K562 (cell line): Measurements from ENCODE around the gene MON1A. TPM values are rescaled to one million over a fixed set of nuclear protein-coding genes. Genes with fewer than 3 reads are reported as not detected.

ENCODE experiments used
- EP400 ChIP-seq: fragments of 450-650 bp; IDR thresholded peaks from 2 replicates; pipeline ENCODE4 v1.6.1; 2017; ENCODE audit warnings: antibody characterized with exemption, mild to moderate bottlenecking, moderate library complexity
- HNRNPLL ChIP-seq: fragments of 200-400 bp; formaldehyde crosslinking; IDR thresholded peaks from 2 replicates; pipeline ENCODE4 v1.6.1; 2017; ENCODE audit warnings: low read length, low read depth, mild to moderate bottlenecking; ENCODE audit not compliant: poor library complexity, severe bottlenecking
- KDM4B ChIP-seq, 2 experiments: fragments of 450-650 bp in 1 of 2; sonication (generic) in 1 of 2; IDR thresholded peaks; 2 replicates each; pipeline ENCODE4 v1.6.1; 2016 to 2017; ENCODE audit warnings: borderline replicate concordance in 2 of 2, antibody characterized with exemption in 1 of 2, low read depth in 1 of 2, mild to moderate bottlenecking in 1 of 2
- MGA ChIP-seq: fragments of 450-650 bp; IDR thresholded peaks from 2 replicates; pipeline ENCODE4 v1.6.1; 2016; ENCODE audit warnings: mild to moderate bottlenecking, moderate library complexity
- NCOA1 ChIP-seq: fragments of 450-650 bp; IDR thresholded peaks from 2 replicates; pipeline ENCODE4 v1.6.1; 2016; ENCODE audit warnings: low read depth
- POLR2A ChIP-seq: fragments of 450-650 bp; conservative IDR thresholded peaks from 2 replicates; pipeline ENCODE4 v1.6.1; 2016
- POLR3G ChIP-seq: IDR thresholded peaks from 2 replicates; pipeline ENCODE4 v1.6.1; 2011; ENCODE audit not compliant: insufficient read length, insufficient replicate concordance; ENCODE audit errors: extremely low read depth
- PREB ChIP-seq: sonication (generic); formaldehyde crosslinking; IDR thresholded peaks from 2 replicates; pipeline ENCODE4 v1.8.1; 2023; ENCODE audit warnings: mild to moderate bottlenecking, missing genetic modification reagents
- RB1 ChIP-seq: fragments of 450-650 bp; IDR thresholded peaks from 2 replicates; pipeline ENCODE4 v1.6.1; 2017; ENCODE audit warnings: low read depth, mild to moderate bottlenecking
- SETDB1 ChIP-seq: IDR thresholded peaks from one replicate; pipeline ENCODE4 v1.6.1; 2012; ENCODE audit warnings: low read length, control low read depth, inconsistent platforms
- SMARCE1 ChIP-seq: fragments of 450-650 bp; IDR thresholded peaks from 2 replicates; pipeline ENCODE4 v1.7.1; 2016; ENCODE audit warnings: mild to moderate bottlenecking
- TEAD1 ChIP-seq, 2 experiments: fragments of 450-650 bp in 1 of 2; sonication (generic) in 1 of 2; formaldehyde crosslinking; IDR thresholded peaks; 2 replicates each; pipeline versions ENCODE4 v1.4.0 to v1.8.0; 2020 to 2022; ENCODE audit warnings: mild to moderate bottlenecking in 2 of 2, missing genetic modification reagents in 1 of 2
- polyA plus RNA-seq, 8 experiments: library from polyadenylated mRNA; depleted of rRNA in 4 of 8; stranded (reverse) in 5 of 8; unstranded in 3 of 8; fragments of >200 nt; fragmentation: Nextera tagmentation in 2 of 8; fragmentation: Illumina TruSeq in 1 of 8; extraction: Ambion mirVana in 2 of 8; extraction: Trizol in 1 of 8; gene quantifications; 2 replicates each; pipeline versions ENCODE4 v1.2.1 to v1.2.3, GENCODE V29; 2011 to 2014; ENCODE audit warnings: inconsistent platforms in 1 of 8, missing spikeins in 1 of 8
- total RNA-seq, 7 experiments: library from RNA; depleted of rRNA in 6 of 7; stranded (reverse); fragments of >200 nt in 6 of 7; fragmentation: Illumina TruSeq in 2 of 7; extraction: Trizol in 2 of 7; gene quantifications; 2 replicates each; pipeline versions ENCODE4 v1.2.1 to v1.2.3, GENCODE V29; 2011 to 2021; ENCODE audit warnings: low replicate concordance in 1 of 7

Gene MON1A
- total and polyA plus RNA-seq, 9 of the 15 experiments (the other 6 are each of a cell fraction or from before 2014, with no cell fraction given) = 1.1 to 13.8 (median 6.8) TPM

- TF ChIP-seq MGA (peak; percentile 63), PREB (CRISPR knock-in tag) (0 out of 2 replicates have a peak, but pooled peaks have one; percentile 28), RB1 (peak; percentile 76; the same call in 1 of the 2 replicates), SETDB1 (no peak), EP400 (peak; percentile 71; the same call in 1 of the 2 replicates), TEAD1 (CRISPR knock-in tag; IDR thresholded peaks at IDR 0.05) (peak in 1 of 2 experiments; percentile 63; a peak in 1 of 4 replicates), POLR3G (no peak), POLR2A (peak; percentile 71), SMARCE1 (0 out of 2 replicates have a peak, but pooled peaks have one; percentile 15), KDM4B (IDR thresholded peaks at IDR 0.05; ENCODE audit: borderline replicate concordance in 2 of 2, low read depth in 1 of 2) (0 out of 4 replicates have a peak, but pooled peaks of 1 of the 2 experiments have one; percentile 40), HNRNPLL (peak; percentile 30), NCOA1 (no peak)
These were observed 25.9 kb downstream of the MON1A start, which contains the start of gene MST1R (continued) for GRCh38 chr3:49903451-49904424.
